ENCODE measurements around the gene LRP8.

The LRP8 gene

DNA sequence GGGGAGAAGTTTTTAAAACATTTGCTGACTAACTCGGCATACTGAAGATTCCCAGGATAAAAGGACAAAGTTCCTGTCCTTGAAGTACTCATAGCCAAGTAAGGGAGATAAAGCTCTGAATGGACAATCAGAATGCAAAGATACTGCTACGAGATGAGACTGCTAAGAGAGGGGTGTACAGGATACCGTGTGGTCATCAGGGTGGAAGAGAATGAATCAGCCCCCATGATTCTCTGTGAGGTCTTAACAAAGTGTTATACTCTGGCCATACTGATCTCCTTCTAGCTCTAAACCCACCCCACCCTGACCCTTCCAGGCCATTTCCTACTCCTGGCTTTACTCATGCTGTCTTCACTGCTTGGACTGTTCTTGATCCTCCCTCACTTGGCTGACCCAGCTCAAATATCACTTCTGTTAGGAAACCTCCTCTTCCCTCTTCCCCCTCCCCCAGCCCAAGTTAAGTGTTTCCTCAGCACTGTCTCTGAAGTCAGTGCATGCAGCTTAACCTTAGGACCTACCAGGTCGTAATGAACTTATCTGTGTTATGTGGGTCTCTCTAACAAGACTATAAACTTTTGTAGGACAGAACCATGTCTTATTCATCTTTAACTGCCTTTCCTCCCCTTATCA is 73.7 kb downstream of the LRP8 start:
- Histone ChIP-seq H3K36me3 (replicated peaks; ENCODE audit: insufficient read depth, low read length) (peaks cover 12% of the 10 kb centered on the region; the same call in 1 of the 2 replicates), H3K4me3 (ENCODE audit: low read length) (no peak overlapping the region), H3K4me2 (ENCODE audit: low read depth, low read length) (no peak overlapping the region), H3K27ac (ENCODE audit: low read length) (no peak overlapping the region), H2AFZ (ENCODE audit: low read length) (no peak overlapping the region), H3F3A (ENCODE audit: insufficient read depth, low read length) (0 out of 2 replicates have a peak, but pooled peaks cover 2% of the 10 kb centered on the region), H3K4me1 (ENCODE audit: low read length) (peaks cover 4% of the 10 kb centered on the region), H4K20me1 (ENCODE audit: insufficient read depth, low read length) (no peaks in the 10 kb centered on the region), H3K9me3 (replicated peaks; ENCODE audit: insufficient read depth, low read length) (no peaks in the 10 kb centered on the region), H3K79me2 (ENCODE audit: low read length) (no peaks in the 10 kb centered on the region; the same call in 1 of the 2 replicates), H3K9me2 (replicated peaks; ENCODE audit: insufficient read depth, low read length) (no peaks in the 10 kb centered on the region), H3K27me3 (replicated peaks; ENCODE audit: insufficient read depth, low read length) (no peaks in the 10 kb centered on the region), H3K9ac (ENCODE audit: low read length) (no peak overlapping the region)
- TF ChIP-seq EZH2phosphoT487 (IDR thresholded peaks at IDR 0.05; ENCODE audit: low read length): no peak
- TF ChIP-seq EZH2 (optimal IDR thresholded peaks at IDR 0.05; ENCODE audit: low read depth, low read length): no peak
- TF ChIP-seq CTCF (IDR thresholded peaks at IDR 0.05; ENCODE audit: low read length): no peak
- DNase-seq: no peak

DNA sequence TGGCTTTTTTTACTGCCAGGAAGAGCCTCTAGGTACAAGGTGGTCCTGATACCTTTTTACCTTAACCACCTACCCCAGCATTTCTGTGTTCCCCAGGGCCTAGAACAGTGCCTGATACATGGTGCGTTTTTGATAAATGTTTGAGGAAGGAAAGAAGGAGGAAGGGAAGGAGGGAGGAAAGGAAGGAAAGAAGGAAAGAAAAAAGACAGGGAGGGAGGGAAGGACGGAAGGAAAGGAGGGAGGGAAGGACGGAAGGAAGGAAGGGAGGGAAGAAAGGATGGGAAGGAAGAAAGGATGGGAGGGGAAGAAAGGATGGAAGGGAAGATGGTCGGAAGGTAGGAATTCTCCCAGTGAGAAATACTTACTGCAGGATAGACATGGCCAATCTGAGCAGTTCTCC is 77.5 kb downstream of the LRP8 start:
- no peaks in the 10 kb centered on the region for H3K9me2 ChIP-seq (replicated peaks; ENCODE audit: insufficient read depth, low read length)
- H3K9ac ChIP-seq (ENCODE audit: low read length): no peak overlapping the region
- H3K79me2 ChIP-seq (ENCODE audit: low read length): no peaks in the 10 kb centered on the region
- H3K36me3 ChIP-seq (replicated peaks; ENCODE audit: insufficient read depth, low read length): peaks cover 16% of the 10 kb centered on the region; the same call in 1 of the 2 replicates
- no peaks in the 10 kb centered on the region for H3K27me3 ChIP-seq (replicated peaks; ENCODE audit: insufficient read depth, low read length)
- H3K27ac ChIP-seq (ENCODE audit: low read length): no peak overlapping the region
- H2AFZ ChIP-seq (ENCODE audit: low read length): no peak overlapping the region
- no peaks in the 10 kb centered on the region for H3K9me3 ChIP-seq (replicated peaks; ENCODE audit: insufficient read depth, low read length)
- no peaks in the 10 kb centered on the region for H4K20me1 ChIP-seq (ENCODE audit: insufficient read depth, low read length)
- peaks cover 6% of the 10 kb centered on the region for H3K4me1 ChIP-seq (ENCODE audit: low read length)
- no peak overlapping the region for H3K4me3 ChIP-seq (ENCODE audit: low read length)
- no peak for DNase-seq
- TF ChIP-seq CTCF (IDR thresholded peaks at IDR 0.05; ENCODE audit: low read length): no peak
- TF ChIP-seq EZH2 (optimal IDR thresholded peaks at IDR 0.05; ENCODE audit: low read depth, low read length): no peak
- no peak for TF ChIP-seq EZH2phosphoT487 (IDR thresholded peaks at IDR 0.05; ENCODE audit: low read length)
- no peaks in the 10 kb centered on the region for H3F3A ChIP-seq (ENCODE audit: insufficient read depth, low read length)
- H3K4me2 ChIP-seq (ENCODE audit: low read depth, low read length): no peak overlapping the region

- Histone ChIP-seq H3K4me3 (ENCODE audit: low read length) (no peak overlapping the region), H3F3A (ENCODE audit: insufficient read depth, low read length) (no peaks in the 10 kb centered on the region), H3K4me2 (ENCODE audit: low read depth, low read length) (no peak overlapping the region), H3K4me1 (ENCODE audit: low read length) (peaks cover 6% of the 10 kb centered on the region), H3K27me3 (replicated peaks; ENCODE audit: insufficient read depth, low read length) (no peaks in the 10 kb centered on the region), H4K20me1 (ENCODE audit: insufficient read depth, low read length) (no peaks in the 10 kb centered on the region), H3K27ac (ENCODE audit: low read length) (no peak overlapping the region), H3K9me2 (replicated peaks; ENCODE audit: insufficient read depth, low read length) (no peaks in the 10 kb centered on the region), H3K79me2 (ENCODE audit: low read length) (no peaks in the 10 kb centered on the region), H2AFZ (ENCODE audit: low read length) (no peak overlapping the region), H3K9me3 (replicated peaks; ENCODE audit: insufficient read depth, low read length) (no peaks in the 10 kb centered on the region), H3K9ac (ENCODE audit: low read length) (no peak overlapping the region), H3K36me3 (replicated peaks; ENCODE audit: insufficient read depth, low read length) (peaks cover 16% of the 10 kb centered on the region; the same call in 1 of the 2 replicates)
- TF ChIP-seq EZH2phosphoT487 (IDR thresholded peaks at IDR 0.05; ENCODE audit: low read length): no peak
- no peak for TF ChIP-seq CTCF (IDR thresholded peaks at IDR 0.05; ENCODE audit: low read length)
- no peak for TF ChIP-seq EZH2 (optimal IDR thresholded peaks at IDR 0.05; ENCODE audit: low read depth, low read length)
- no peak for DNase-seq
Observed at GRCh38 chr1:53249706-53250105, 78.2 kb downstream of the LRP8 start.

Measured in MM.1S (cell line).